ENCODE measurements around the gene VPS11. TPM values are rescaled to one million over a fixed set of nuclear protein-coding genes. Genes with fewer than 3 reads are reported as not detected.

The VPS11 gene
- total RNA-seq, 2 experiments from 2014 or later: 76.4 to 84.3 TPM

DNA sequence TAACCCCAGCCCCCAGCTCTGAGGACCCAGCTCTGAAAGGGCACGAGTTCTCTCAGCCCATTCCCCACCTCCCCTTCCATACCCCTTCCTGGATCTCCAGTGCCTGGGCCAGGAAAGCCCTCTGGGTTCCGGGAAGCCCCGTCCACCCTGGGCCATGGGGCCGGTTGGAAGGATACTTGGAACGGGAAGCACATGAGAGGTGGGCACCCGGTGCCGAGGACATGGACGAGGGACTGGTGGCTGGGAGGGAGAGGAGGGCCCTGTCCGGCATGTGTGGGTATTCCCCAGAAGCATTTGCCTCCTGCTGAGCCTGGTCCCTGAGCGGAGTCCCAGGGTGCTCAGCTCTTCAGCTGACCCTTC, 48.6 kb downstream of the VPS11 start:
- Mint-ChIP-seq H3K4me3 (peak overlapping the region; percentile 71), H3K27me3 (no peaks in the 10 kb centered on the region), H3K9me3 (no peaks in the 10 kb centered on the region), H3K4me1 (ENCODE audit: low read depth) (peaks cover 35% of the 10 kb centered on the region), H3K27ac (peak overlapping the region; percentile 86), H3K36me3 (ENCODE audit: low read depth) (peaks cover 45% of the 10 kb centered on the region)
- POLR2A ChIA-PET: interaction anchor here (0.7 to 2.6 kb wide), 12 partner anchors 9 to 118 kb away, joined by 3 to 33 read pairs (median 4); partner anchors contain the start of genes ABCG4, C2CD2L, CBL and CENATAC
- TF ChIP-seq, protein P1, sequence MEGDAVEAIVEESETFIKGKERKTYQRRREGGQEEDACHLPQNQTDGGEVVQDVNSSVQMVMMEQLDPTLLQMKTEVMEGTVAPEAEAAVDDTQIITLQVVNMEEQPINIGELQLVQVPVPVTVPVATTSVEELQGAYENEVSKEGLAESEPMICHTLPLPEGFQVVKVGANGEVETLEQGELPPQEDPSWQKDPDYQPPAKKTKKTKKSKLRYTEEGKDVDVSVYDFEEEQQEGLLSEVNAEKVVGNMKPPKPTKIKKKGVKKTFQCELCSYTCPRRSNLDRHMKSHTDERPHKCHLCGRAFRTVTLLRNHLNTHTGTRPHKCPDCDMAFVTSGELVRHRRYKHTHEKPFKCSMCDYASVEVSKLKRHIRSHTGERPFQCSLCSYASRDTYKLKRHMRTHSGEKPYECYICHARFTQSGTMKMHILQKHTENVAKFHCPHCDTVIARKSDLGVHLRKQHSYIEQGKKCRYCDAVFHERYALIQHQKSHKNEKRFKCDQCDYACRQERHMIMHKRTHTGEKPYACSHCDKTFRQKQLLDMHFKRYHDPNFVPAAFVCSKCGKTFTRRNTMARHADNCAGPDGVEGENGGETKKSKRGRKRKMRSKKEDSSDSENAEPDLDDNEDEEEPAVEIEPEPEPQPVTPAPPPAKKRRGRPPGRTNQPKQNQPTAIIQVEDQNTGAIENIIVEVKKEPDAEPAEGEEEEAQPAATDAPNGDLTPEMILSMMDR (IDR thresholded peaks at IDR 0.05): no peak
- no peak for ATAC-seq (ENCODE audit: poor library complexity)
- Histone ChIP-seq H3K27ac (ENCODE audit: low read depth in 1 of 2, low read length in 2 of 2) (peak overlapping the region; percentile 59 to 80), H3K36me3 (ENCODE audit: insufficient read depth, low read length) (peaks cover 52% of the 10 kb centered on the region), H3K4me3 (ENCODE audit: low read length) (peak overlapping the region; percentile 48), H3K4me1 (ENCODE audit: insufficient read depth, low read length) (peaks cover 44% of the 10 kb centered on the region), H3K9me3 (ENCODE audit: control insufficient read depth in 1 of 2, insufficient read depth in 1 of 2, low read length in 2 of 2) (no peaks in the 10 kb centered on the region), H3K27me3 (ENCODE audit: control insufficient read depth in 1 of 2, insufficient read depth in 2 of 2, low read length in 2 of 2) (no peaks in the 10 kb centered on the region)
- DNase-seq: no peak
- CTCF ChIA-PET: interaction anchor here (0.6 to 1.1 kb wide), 2 partner anchors 9 to 21 kb away, joined by 3 read pairs; partner anchors contain the start of gene C2CD2L
- intact Hi-C loops (cut with DNase I, micrococcal nuclease): loop anchor here in 1 of 2 experiments (5.0 kb wide), 1 partner anchor 184 kb away; no protein-coding TSS in a partner anchor

DNA sequence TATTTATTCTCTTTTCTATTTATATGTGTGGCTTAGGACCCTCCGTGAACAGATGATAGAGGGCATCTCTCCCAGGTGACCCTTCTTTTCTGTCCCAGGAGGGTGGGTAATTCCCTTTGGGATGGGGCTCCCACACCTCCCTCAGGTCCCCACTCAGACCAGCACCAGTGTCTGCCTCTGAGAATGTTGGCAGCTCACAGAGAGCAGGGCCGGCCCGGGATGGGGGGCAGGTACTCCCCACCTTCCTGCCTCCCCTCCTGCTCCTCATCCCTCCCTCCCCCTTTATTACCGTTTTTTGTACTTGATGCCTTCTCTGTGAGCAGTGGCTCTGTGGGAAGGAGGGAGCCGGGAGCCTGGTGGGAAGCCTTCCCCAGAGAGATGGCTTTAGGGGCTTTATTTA, 49.0 kb downstream of the VPS11 start:
- Histone ChIP-seq H3K27ac (ENCODE audit: low read depth in 1 of 2, low read length in 2 of 2) (peak overlapping the region; percentile 59 to 80), H3K4me3 (ENCODE audit: low read length) (no peak overlapping the region), H3K9me3 (ENCODE audit: control insufficient read depth in 1 of 2, insufficient read depth in 1 of 2, low read length in 2 of 2) (no peaks in the 10 kb centered on the region), H3K27me3 (ENCODE audit: control insufficient read depth in 1 of 2, insufficient read depth in 2 of 2, low read length in 2 of 2) (no peaks in the 10 kb centered on the region), H3K4me1 (ENCODE audit: insufficient read depth, low read length) (peaks cover 44% of the 10 kb centered on the region), H3K36me3 (ENCODE audit: insufficient read depth, low read length) (peaks cover 49% of the 10 kb centered on the region)
- CTCF ChIA-PET: no interaction called here
- Mint-ChIP-seq H3K9me3 (no peaks in the 10 kb centered on the region), H3K27ac (peak overlapping the region; percentile 86), H3K27me3 (no peaks in the 10 kb centered on the region), H3K36me3 (ENCODE audit: low read depth) (peaks cover 45% of the 10 kb centered on the region), H3K4me3 (peak overlapping the region; percentile 71), H3K4me1 (ENCODE audit: low read depth) (peaks cover 37% of the 10 kb centered on the region)
- ATAC-seq (ENCODE audit: poor library complexity) (no peak), DNase-seq (no peak)
- TF ChIP-seq, protein P1 (IDR thresholded peaks at IDR 0.05): no peak
- POLR2A ChIA-PET: interaction anchor here (1.1 to 2.6 kb wide), 5 partner anchors 10 to 49 kb away, joined by 3 to 33 read pairs (median 20); partner anchors contain the start of genes C2CD2L, DPAGT1 and VPS11
- intact Hi-C loops (cut with DNase I, micrococcal nuclease): loop anchor here in 1 of 2 experiments (5.0 kb wide), 1 partner anchor 184 kb away; no protein-coding TSS in a partner anchor

DNA sequence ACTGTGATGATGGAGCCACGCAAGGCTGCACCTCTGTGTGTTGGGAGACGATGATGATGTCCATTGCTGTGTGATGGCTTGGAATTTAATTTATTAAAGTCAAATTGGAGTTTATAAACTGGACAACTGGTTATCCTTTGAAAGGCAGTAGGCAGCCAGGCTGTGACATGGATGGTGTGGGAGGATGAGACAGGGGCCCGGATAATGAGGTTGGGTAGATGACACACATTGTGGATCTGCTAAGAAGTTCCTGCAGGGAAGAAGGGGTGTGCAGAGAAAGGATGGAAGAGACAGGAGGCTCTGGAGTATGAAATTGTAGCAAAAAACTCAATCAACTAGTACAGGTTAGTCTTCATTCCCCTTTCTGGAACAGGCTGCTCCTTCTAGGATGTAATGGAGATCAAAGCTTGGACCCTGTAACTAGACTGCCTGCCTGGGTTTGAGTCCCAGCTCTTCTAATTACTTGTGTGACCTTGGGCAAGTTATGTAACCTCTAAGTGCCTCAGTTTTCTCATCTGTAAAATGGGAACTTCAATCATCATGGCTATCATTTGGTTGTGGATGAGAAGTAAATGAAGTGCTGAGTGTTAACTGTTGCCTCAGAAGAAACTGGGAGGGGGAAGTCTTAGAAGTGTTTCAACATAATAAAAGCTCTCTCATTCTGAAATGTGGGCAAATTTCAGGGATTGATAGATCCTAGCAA, 49.5 kb downstream of the VPS11 start:
- TF ChIP-seq, protein P1 (IDR thresholded peaks at IDR 0.05): no peak
- Mint-ChIP-seq H3K27me3 (no peaks in the 10 kb centered on the region), H3K36me3 (ENCODE audit: low read depth) (peaks cover 44% of the 10 kb centered on the region), H3K9me3 (no peaks in the 10 kb centered on the region), H3K4me1 (ENCODE audit: low read depth) (peaks cover 38% of the 10 kb centered on the region), H3K27ac (peak overlapping the region; percentile 86), H3K4me3 (no peak overlapping the region)
- POLR2A ChIA-PET: interaction anchor here (1.8 to 2.6 kb wide), 3 partner anchors 10 to 22 kb away, joined by 9 to 28 read pairs (median 20); partner anchors contain the start of genes C2CD2L and DPAGT1
- CTCF ChIA-PET: interaction anchor here (2.2 kb wide), 1 partner anchor 15 kb away, joined by 4 read pairs; the partner anchor contains the start of gene DPAGT1
- H3K9me3 ChIP-seq (ENCODE audit: control insufficient read depth in 1 of 2, insufficient read depth in 1 of 2, low read length in 2 of 2): no peaks in the 10 kb centered on the region
- intact Hi-C loops (cut with DNase I, micrococcal nuclease): loop anchor here in 1 of 2 experiments (5.0 kb wide), 1 partner anchor 185 kb away; no protein-coding TSS in a partner anchor
- peak overlapping the region in 1 of 2 donors; percentile 80 for H3K27ac ChIP-seq (ENCODE audit: low read depth in 1 of 2, low read length in 2 of 2)
- ATAC-seq (ENCODE audit: poor library complexity) (no peak), DNase-seq (no peak)
- H3K4me3 ChIP-seq (ENCODE audit: low read length): no peak overlapping the region
- H3K4me1 ChIP-seq (ENCODE audit: insufficient read depth, low read length): peaks cover 48% of the 10 kb centered on the region
- H3K36me3 ChIP-seq (ENCODE audit: insufficient read depth, low read length): peaks cover 43% of the 10 kb centered on the region
- H3K27me3 ChIP-seq (ENCODE audit: control insufficient read depth in 1 of 2, insufficient read depth in 2 of 2, low read length in 2 of 2): no peaks in the 10 kb centered on the region

Measured in CD4-positive, alpha-beta T cell (primary cell).